PC-9 (cell line): Measurements from ENCODE around the gene STAMBPL1. TPM values are rescaled to one million over a fixed set of nuclear protein-coding genes. Genes with fewer than 3 reads are reported as not detected.

Source experiments
- Bru-seq: library from RNA; stranded (reverse); fragments of 400-500 nt; gene quantifications from one replicate; lab custom pipeline; 2021; lab: Mats Ljungman, UMichigan
- BruChase-seq, 2 experiments: library from RNA; stranded (reverse); fragments of 400-500 nt; gene quantifications; one replicate each; lab custom pipeline; 2021; lab: Mats Ljungman, UMichigan
- BruUV-seq: library from RNA; stranded (reverse); fragments of 400-500 nt; replicated peaks from 2 replicates; lab custom pipeline; 2021; lab: Mats Ljungman, UMichigan
- CTCF ChIA-PET: fragments of 300-600 bp; sonication (Branson Sonifier 250); formaldehyde crosslinking; loops from one replicate; lab custom pipeline; 2022; ENCODE audit warnings: antibody characterized with exemption; lab: Charles Lee
- POLR2A ChIA-PET: fragments of 300-600 bp; sonication (Branson Sonifier 250); formaldehyde crosslinking; loops from one replicate; lab custom pipeline; 2022; ENCODE audit warnings: antibody characterized with exemption; ENCODE audit not compliant: unreplicated experiment; lab: Charles Lee
- DNase-seq, 2 experiments: peaks; one replicate each; pipeline versions ENCODE4 v3.0.0 to v3.0.0-alpha.2; 2015 to 2022; ENCODE audit warnings: mixed read lengths in 1 of 2
- H2AFZ ChIP-seq: fragments of 200-600 bp; sonication (generic); 2 replicates; pipeline ENCODE4 v1.8.1; 2017; ENCODE audit warnings: antibody characterized with exemption
- H3F3A ChIP-seq: fragments of 200-600 bp; sonication (generic); 2 replicates; pipeline ENCODE4 v1.8.1; 2017; ENCODE audit warnings: antibody characterized with exemption, mild to moderate bottlenecking, low read depth; ENCODE audit not compliant: insufficient read depth
- H3K27ac ChIP-seq: fragments of 200-600 bp; sonication (generic); 2 replicates; pipeline ENCODE4 v1.6.1; 2016; ENCODE audit warnings: mixed run types
- H3K27me3 ChIP-seq: fragments of 200-600 bp; sonication (generic); 2 replicates; pipeline ENCODE4 v1.6.1; 2016; ENCODE audit warnings: low read depth, mixed run types; ENCODE audit not compliant: insufficient read depth
- H3K36me3 ChIP-seq: fragments of 200-600 bp; sonication (generic); 2 replicates; pipeline ENCODE4 v1.6.1; 2016; ENCODE audit warnings: low read depth, mixed run types
- H3K4me1 ChIP-seq: fragments of 200-600 bp; sonication (generic); replicated peaks from 2 replicates; pipeline ENCODE4 v1.6.1; 2016; ENCODE audit warnings: mixed run types; ENCODE audit not compliant: insufficient read depth
- H3K4me2 ChIP-seq: fragments of 200-600 bp; sonication (generic); 2 replicates; pipeline ENCODE4 v1.6.1; 2017; ENCODE audit warnings: mixed run types
- H3K4me3 ChIP-seq: fragments of 200-600 bp; sonication (generic); 2 replicates; pipeline ENCODE4 v1.6.1; 2016; ENCODE audit warnings: mixed run types
- H3K79me2 ChIP-seq: fragments of 200-600 bp; sonication (generic); 2 replicates; pipeline ENCODE4 v1.6.1; 2017; ENCODE audit warnings: low read depth, mixed run types
- H3K9me2 ChIP-seq: fragments of 200-600 bp; sonication (generic); 2 replicates; pipeline ENCODE4 v1.8.1; 2017; ENCODE audit warnings: mild to moderate bottlenecking; ENCODE audit not compliant: insufficient read depth
- H3K9me3 ChIP-seq: fragments of 200-600 bp; sonication (generic); 2 replicates; pipeline ENCODE4 v1.8.1; 2016; ENCODE audit warnings: low read depth; ENCODE audit not compliant: insufficient read depth
- H4K20me1 ChIP-seq: fragments of 200-600 bp; sonication (generic); 2 replicates; pipeline ENCODE4 v1.8.1; 2017; ENCODE audit not compliant: insufficient read depth
- CTCF ChIP-seq: fragments of 200-600 bp; sonication (generic); conservative IDR thresholded peaks from 2 replicates; pipeline ENCODE4 v1.6.1; 2017; ENCODE audit warnings: mixed run types, antibody characterized with exemption, mild to moderate bottlenecking, moderate library complexity
- EZH2 ChIP-seq: fragments of 200-600 bp; sonication (generic); IDR thresholded peaks from 2 replicates; pipeline ENCODE4 v1.8.0; 2017; ENCODE audit warnings: antibody characterized with exemption, low read depth
- intact Hi-C: fragments of 100-400 bp; cut with micrococcal nuclease; formaldehyde crosslinking; loops from one replicate; pipeline ENCODE4 v1.10.0; 2022; ENCODE audit not compliant: unreplicated experiment
- long read RNA-seq: library from polyadenylated mRNA; stranded (forward); transcript quantifications from one replicate; pipeline ENCODE4 v2.0.0, GENCODE V29; 2022
- total RNA-seq: library from RNA; stranded (reverse); gene quantifications from 2 replicates; pipeline ENCODE4 v1.2.3, GENCODE V29; 2021

STAMBPL1 gene
- total RNA-seq = 7.4 and 7.6 TPM in 2 replicates
- percentile 58 among the genes with signal in this experiment for Bru-seq, nascent RNA
- BruChase-seq, experiment 1, labeled RNA remaining after a 2-hour chase = percentile 60 among the genes with signal in this experiment
- BruChase-seq, experiment 2, labeled RNA remaining after a 6-hour chase = percentile 55 among the genes with signal in this experiment
- long read RNA-seq, transcript STAMBPL1-203 (11 exons, 2,532 nt) = major isoform, 15 of 19 reads
- long read RNA-seq, partial matches to known transcripts = 1 of 19 reads
- long read RNA-seq, other reads (novel, unspliced or antisense) = 3 of 19 reads

- intact Hi-C loops = loop anchor here (1.0 to 5.0 kb wide), 3 partner anchors 29 to 53 kb away; partner anchors contain the start of gene ANKRD22
- DNase-seq = no peak
These were observed at the start of gene STAMBPL1 for GRCh38 chr10:88879534-88880281. STAMBPL1 (plus strand) TSS chr10:88880245; CDS start chr10:88901709, 21,464 bp downstream.

GRCh38 chr10:88830643-88831268, 49.3 kb upstream of the STAMBPL1 start:
- TF ChIP-seq EZH2 = no peak
- TF ChIP-seq CTCF = no peak
- no TSS peak for BruUV-seq
- CTCF ChIA-PET = no interaction called here

More at GRCh38 chr10:88879534-88880281, at the start of gene STAMBPL1:
- Histone ChIP-seq H4K20me1 (no peaks in the 10 kb centered on the region), H3K4me3 (peak within 1 kb of the TSS; percentile 82), H2AFZ (peak within 1 kb of the TSS; percentile 85), H3K9me3 (no peaks in the 10 kb centered on the region), H3F3A (peaks cover 16% of the 10 kb centered on the region; the same call in 1 of the 2 replicates), H3K79me2 (peaks cover 33% of the 10 kb centered on the region), H3K27ac (peak within 1 kb of the TSS; percentile 92), H3K9me2 (no peaks in the 10 kb centered on the region), H3K4me1 (peaks cover 27% of the 10 kb centered on the region), H3K36me3 (peaks cover 8% of the 10 kb centered on the region; the same call in 1 of the 2 replicates), H3K4me2 (peak within 1 kb of the TSS; percentile 82), H3K27me3 (no peaks in the 10 kb centered on the region)
- BruUV-seq = TSS peak; percentile 30
- TF ChIP-seq CTCF (no peak), EZH2 (no peak)
- ChIA-PET CTCF (no interaction called here), POLR2A (interaction anchor here (1.0 kb wide), 1 partner anchor 31 kb away, joined by 11 read pairs; no protein-coding TSS in a partner anchor)

GRCh38 chr10:88831709-88832108, 48.3 kb upstream of the STAMBPL1 start:
- no peaks in the 10 kb centered on the region for H3K9me2 ChIP-seq
- intact Hi-C loops = loop anchor here (10.0 kb wide), 1 partner anchor 267 kb away; no protein-coding TSS in a partner anchor
- H3K27me3 ChIP-seq = no peaks in the 10 kb centered on the region
- CTCF ChIA-PET = interaction anchor here (1.0 kb wide), 1 partner anchor 167 kb away, joined by 4 read pairs; no protein-coding TSS in a partner anchor
- H3K27ac ChIP-seq = no peak overlapping the region
- H3K79me2 ChIP-seq = no peaks in the 10 kb centered on the region
- POLR2A ChIA-PET = no interaction called here
- no peaks in the 10 kb centered on the region for H3F3A ChIP-seq
- TF ChIP-seq EZH2 (no peak), CTCF (no peak)
- no peak for DNase-seq
- BruUV-seq = no TSS peak
- H3K4me3 ChIP-seq = no peak overlapping the region
- peaks cover 8% of the 10 kb centered on the region for H3K4me1 ChIP-seq
- no peak overlapping the region for H2AFZ ChIP-seq
- no peaks in the 10 kb centered on the region for H3K9me3 ChIP-seq
- 0 out of 2 replicates have a peak, but pooled peaks cover 4% of the 10 kb centered on the region for H3K36me3 ChIP-seq
- H4K20me1 ChIP-seq = no peaks in the 10 kb centered on the region
- no peak overlapping the region for H3K4me2 ChIP-seq

More at GRCh38 chr10:88830643-88831268, 49.3 kb upstream of the STAMBPL1 start:
- intact Hi-C loops = loop anchor here (10.0 kb wide), 1 partner anchor 266 kb away; no protein-coding TSS in a partner anchor
- Histone ChIP-seq H3K4me1 (peaks cover 8% of the 10 kb centered on the region), H3K4me2 (no peak overlapping the region), H3K27me3 (no peaks in the 10 kb centered on the region), H3K9me3 (no peaks in the 10 kb centered on the region), H3K36me3 (0 out of 2 replicates have a peak, but pooled peaks cover 4% of the 10 kb centered on the region), H3K27ac (no peak overlapping the region), H3K4me3 (no peak overlapping the region), H3F3A (no peaks in the 10 kb centered on the region), H2AFZ (no peak overlapping the region), H4K20me1 (no peaks in the 10 kb centered on the region), H3K9me2 (no peaks in the 10 kb centered on the region), H3K79me2 (no peaks in the 10 kb centered on the region)
- POLR2A ChIA-PET = no interaction called here
- no peak for DNase-seq
